M059J (cell line): Measurements from ENCODE around the gene ICE1. TPM values are rescaled to one million over a fixed set of nuclear protein-coding genes. Genes with fewer than 3 reads are reported as not detected.
"Not testable (repeated sequence)": the region's sequence is repeated elsewhere in the genome, so short reads cannot be mapped to it uniquely, and the experiment has no call there.

Experiments used
- DNase-seq: peaks from one replicate; pipeline ENCODE4 v3.0.0-alpha.2; 2012; ENCODE audit warnings: low read depth
- total RNA-seq: library from RNA; depleted of rRNA; stranded (reverse); fragments of >200 nt; shearing (Covaris generic); gene quantifications from 2 replicates; pipeline ENCODE4 v1.2.3, GENCODE V29; 2014

The ICE1 gene
- total RNA-seq, 1 experiment from 2014 or later: 20.8 TPM

GRCh38 chr5:5437227-5438172, 15.0 kb downstream of the ICE1 start:
- DNase-seq: no peak

GRCh38 chr5:5451863-5452262, 29.4 kb downstream of the ICE1 start:
- no peak for DNase-seq

GRCh38 chr5:5453131-5453530, 30.7 kb downstream of the ICE1 start:
- DNase-seq: no peak

- no peak for DNase-seq
These were observed 31.9 kb downstream of the ICE1 start for GRCh38 chr5:5454391-5454790.

GRCh38 chr5:5456858-5457257, 34.4 kb downstream of the ICE1 start:
- no peak for DNase-seq

- DNase-seq: no peak
These were observed 37.8 kb downstream of the ICE1 start for GRCh38 chr5:5460311-5460710.

GRCh38 chr5:5461012-5461411, 38.5 kb downstream of the ICE1 start:
- DNase-seq: no peak

GRCh38 chr5:5464036-5464715, 41.7 kb downstream of the ICE1 start:
- DNase-seq: no peak

- no peak for DNase-seq
These were observed 43.8 kb downstream of the ICE1 start for GRCh38 chr5:5466227-5466626.

- DNase-seq: no peak
These were observed 45.3 kb downstream of the ICE1 start for GRCh38 chr5:5467737-5468136.

GRCh38 chr5:5470933-5471332, 48.5 kb downstream of the ICE1 start:
- DNase-seq: no peak

- peak; percentile 37 for DNase-seq
These were observed 50.7 kb downstream of the ICE1 start for GRCh38 chr5:5473226-5473625.

- DNase-seq: no peak
These were observed 52.5 kb downstream of the ICE1 start for GRCh38 chr5:5474961-5475360.

- no peak for DNase-seq
These were observed 53.5 kb downstream of the ICE1 start for GRCh38 chr5:5475975-5476374.

GRCh38 chr5:5479578-5479977, 57.1 kb downstream of the ICE1 start:
- DNase-seq: not testable (repeated sequence)

- no peak for DNase-seq
These were observed 58.1 kb downstream of the ICE1 start for GRCh38 chr5:5480481-5481111.

GRCh38 chr5:5481206-5481605, 58.7 kb downstream of the ICE1 start:
- no peak for DNase-seq

GRCh38 chr5:5481633-5482032, 59.2 kb downstream of the ICE1 start:
- no peak for DNase-seq

- DNase-seq: no peak
These were observed 60.9 kb downstream of the ICE1 start for GRCh38 chr5:5483350-5483749.

- no peak for DNase-seq
These were observed 61.6 kb downstream of the ICE1 start for GRCh38 chr5:5483880-5484598.

GRCh38 chr5:5486122-5486521, 63.6 kb downstream of the ICE1 start:
- no peak for DNase-seq
